Right atrium auricular region (tissue), 2 donors: ENCODE results near the gene MZT1. TPM values are rescaled to one million over a fixed set of nuclear protein-coding genes. Genes with fewer than 3 reads are reported as not detected.
A peak's percentile ranks its signal among the peaks of the same experiment; 100 is the strongest.
"Not testable (repeated sequence)": the region's sequence is repeated elsewhere in the genome, so short reads cannot be mapped to it uniquely, and the experiment has no call there.

Source experiments
- DNase-seq: peaks from one replicate; pipeline ENCODE4 v3.0.0-alpha.2; 2019; ENCODE audit warnings: low spot score
- H3K27ac ChIP-seq, 2 donors: fragments of 200-600 bp; sonication (generic); 1 replicate in 1 of 2; 2 replicates in 1 of 2; pipeline ENCODE4 v1.5.1; 2016 to 2019
- H3K27me3 ChIP-seq, 2 donors: fragments of 200-600 bp; sonication (generic); one replicate each; pipeline versions ENCODE4 v1.5.1 to v1.6.0; 2017 to 2019
- H3K36me3 ChIP-seq: fragments of 200-600 bp; sonication (generic); one replicate; pipeline ENCODE4 v1.5.1; 2016
- H3K4me1 ChIP-seq, 2 donors: fragments of 200-600 bp; sonication (generic); one replicate each; pipeline versions ENCODE4 v1.5.1 to v1.6.0; 2017 to 2019
- H3K4me3 ChIP-seq, 2 donors: fragments of 200-600 bp; sonication (generic); 1 replicate in 1 of 2; 2 replicates in 1 of 2; pipeline ENCODE4 v1.5.1; 2017 to 2019; ENCODE audit warnings: mild to moderate bottlenecking in 1 of 2, moderate library complexity in 1 of 2
- H3K9me3 ChIP-seq, 2 donors: fragments of 200-600 bp; sonication (generic); one replicate each; pipeline ENCODE4 v1.5.1; 2019
- total RNA-seq, 2 donors: library from RNA; depleted of rRNA; stranded (reverse); fragments of >200 nt; gene quantifications; one replicate each; pipeline ENCODE4 v1.1.0, GENCODE V29; 2016
- TF ChIP-seq, protein P1 (sequence below), 2 donors: fragments of 200-600 bp; sonication (generic); IDR thresholded peaks; one replicate each; pipeline ENCODE4 v1.5.1; 2019; ENCODE audit warnings: antibody characterized with exemption in 2 of 2

MZT1 gene
- total RNA-seq, 2 donors from 2014 or later = 4.6 to 10.1 TPM

DNA sequence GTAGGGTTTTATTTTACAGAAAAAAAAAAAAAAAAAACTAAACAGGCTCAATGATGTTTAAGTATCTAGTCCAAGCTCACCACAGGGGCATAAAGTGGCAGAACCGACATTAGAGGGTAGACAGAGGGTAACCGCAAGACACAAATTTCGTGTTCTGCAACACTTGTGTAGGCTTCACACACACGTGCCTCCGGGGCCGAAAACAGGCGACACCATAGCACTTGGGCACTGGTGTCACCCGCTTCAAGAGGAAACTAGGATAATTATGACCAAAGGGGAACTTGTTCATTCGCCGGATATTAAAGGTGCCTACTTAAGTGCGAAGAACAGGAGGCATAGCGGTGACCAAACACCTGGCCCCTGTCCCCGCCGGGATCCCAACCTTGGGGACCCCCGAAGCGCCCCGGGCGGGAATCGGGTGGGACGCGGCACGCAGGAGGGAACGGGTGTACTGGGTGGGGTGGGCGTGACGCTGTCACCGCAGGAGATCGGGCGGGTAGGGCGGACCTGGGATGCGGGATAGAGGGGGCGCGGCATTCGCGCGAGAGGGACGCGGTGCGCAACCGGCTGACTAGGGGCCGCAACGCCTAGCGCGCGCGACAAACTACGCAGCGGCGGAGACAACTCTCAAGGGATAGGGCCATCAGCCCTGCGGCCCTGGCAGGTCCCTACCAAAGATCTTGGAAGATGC, 558 bp downstream of the MZT1 start:
- Histone ChIP-seq H3K27me3 (no peaks in the 10 kb centered on the region), H3K4me3 (peak overlapping the region; percentile 62 to 96), H3K4me1 (peaks cover 0 to 14% of the 10 kb centered on the region in 2 donors), H3K9me3 (no peaks in the 10 kb centered on the region), H3K27ac (peak overlapping the region; percentile 23 to 72), H3K36me3 (no peaks in the 10 kb centered on the region)
- DNase-seq = no peak
- TF ChIP-seq, protein P1, sequence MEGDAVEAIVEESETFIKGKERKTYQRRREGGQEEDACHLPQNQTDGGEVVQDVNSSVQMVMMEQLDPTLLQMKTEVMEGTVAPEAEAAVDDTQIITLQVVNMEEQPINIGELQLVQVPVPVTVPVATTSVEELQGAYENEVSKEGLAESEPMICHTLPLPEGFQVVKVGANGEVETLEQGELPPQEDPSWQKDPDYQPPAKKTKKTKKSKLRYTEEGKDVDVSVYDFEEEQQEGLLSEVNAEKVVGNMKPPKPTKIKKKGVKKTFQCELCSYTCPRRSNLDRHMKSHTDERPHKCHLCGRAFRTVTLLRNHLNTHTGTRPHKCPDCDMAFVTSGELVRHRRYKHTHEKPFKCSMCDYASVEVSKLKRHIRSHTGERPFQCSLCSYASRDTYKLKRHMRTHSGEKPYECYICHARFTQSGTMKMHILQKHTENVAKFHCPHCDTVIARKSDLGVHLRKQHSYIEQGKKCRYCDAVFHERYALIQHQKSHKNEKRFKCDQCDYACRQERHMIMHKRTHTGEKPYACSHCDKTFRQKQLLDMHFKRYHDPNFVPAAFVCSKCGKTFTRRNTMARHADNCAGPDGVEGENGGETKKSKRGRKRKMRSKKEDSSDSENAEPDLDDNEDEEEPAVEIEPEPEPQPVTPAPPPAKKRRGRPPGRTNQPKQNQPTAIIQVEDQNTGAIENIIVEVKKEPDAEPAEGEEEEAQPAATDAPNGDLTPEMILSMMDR (IDR thresholded peaks at IDR 0.05) = no peak

DNA sequence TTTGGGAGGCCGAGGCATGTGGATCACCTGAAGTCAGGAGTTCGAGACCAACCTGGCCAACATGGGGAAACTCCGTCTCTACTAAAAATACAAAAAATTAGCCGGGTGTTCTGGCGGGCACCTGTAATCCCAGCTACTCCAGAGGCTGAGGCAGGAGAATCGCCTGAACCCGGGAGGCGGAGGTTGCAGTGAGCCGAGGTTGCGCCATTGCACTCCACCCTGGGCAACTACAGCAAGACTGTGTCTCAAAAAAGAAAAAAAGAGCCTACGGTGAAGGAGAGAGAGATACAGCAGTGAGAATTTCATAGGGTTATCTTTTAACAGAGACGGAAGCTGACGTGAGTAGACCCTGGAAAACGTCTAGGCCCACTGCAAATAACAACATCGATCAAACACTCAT, 1.2 kb downstream of the MZT1 start:
- peak overlapping the region in 1 of 2 donors; percentile 96 for H3K4me3 ChIP-seq
- not testable (repeated sequence) for H3K27me3 ChIP-seq, H3K36me3 ChIP-seq

GRCh38 chr13:72716776-72717175, 10.7 kb downstream of the MZT1 start:
- H3K4me3 ChIP-seq = no peak overlapping the region

More for the DNA sequence above, 1.2 kb downstream of the MZT1 start:
- H3K27ac ChIP-seq, DNase-seq, H3K9me3 ChIP-seq: not testable (repeated sequence)
- peaks cover 0 to 14% of the 10 kb centered on the region in 2 donors for H3K4me1 ChIP-seq

DNA sequence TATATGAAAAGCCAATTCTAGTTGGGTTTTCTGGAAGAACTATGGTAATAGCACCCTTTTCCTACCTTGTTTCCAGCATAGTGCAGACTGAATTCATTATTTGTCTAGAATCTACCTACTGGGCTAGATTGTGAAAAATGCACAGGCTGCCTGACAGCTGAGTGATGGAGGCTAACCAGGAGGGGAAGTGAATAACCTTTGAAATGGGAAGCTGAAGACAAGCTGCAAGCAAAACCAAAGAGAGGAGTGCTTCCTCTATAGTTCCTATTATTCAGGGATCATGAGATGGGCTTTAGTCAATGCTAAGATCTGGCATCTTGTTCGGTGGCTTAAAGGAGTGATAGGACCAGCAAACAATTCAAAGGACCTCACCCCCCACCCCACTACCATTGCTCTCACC, 26.9 kb downstream of the MZT1 start:
- TF ChIP-seq, protein P1 (IDR thresholded peaks at IDR 0.05) = no peak
- Histone ChIP-seq H3K4me3 (no peak overlapping the region), H3K4me1 (no peaks in the 10 kb centered on the region), H3K27ac (no peak overlapping the region), H3K36me3 (no peaks in the 10 kb centered on the region), H3K27me3 (no peaks in the 10 kb centered on the region), H3K9me3 (no peaks in the 10 kb centered on the region)
- no peak for DNase-seq

More at GRCh38 chr13:72716776-72717175, 10.7 kb downstream of the MZT1 start:
- DNase-seq = no peak
- TF ChIP-seq, protein P1 (IDR thresholded peaks at IDR 0.05) = no peak
- Histone ChIP-seq H3K36me3 (peaks cover 14% of the 10 kb centered on the region), H3K9me3 (no peaks in the 10 kb centered on the region), H3K4me1 (no peaks in the 10 kb centered on the region), H3K27ac (no peak overlapping the region), H3K27me3 (no peaks in the 10 kb centered on the region)

- Histone ChIP-seq H3K27me3 (no peaks in the 10 kb centered on the region), H3K4me3 (no peak overlapping the region), H3K9me3 (no peaks in the 10 kb centered on the region), H3K4me1 (no peaks in the 10 kb centered on the region), H3K36me3 (no peaks in the 10 kb centered on the region), H3K27ac (no peak overlapping the region)
- no peak for DNase-seq
- TF ChIP-seq, protein P1 (IDR thresholded peaks at IDR 0.05) = no peak
These were observed 29.3 kb downstream of the MZT1 start for GRCh38 chr13:72698164-72698563.

- no peaks in the 10 kb centered on the region for H3K27me3 ChIP-seq
- H3K27ac ChIP-seq = no peak overlapping the region
- H3K4me3 ChIP-seq = no peak overlapping the region
- H3K9me3 ChIP-seq = no peaks in the 10 kb centered on the region
- no peaks in the 10 kb centered on the region for H3K36me3 ChIP-seq
- DNase-seq = no peak
- H3K4me1 ChIP-seq = no peaks in the 10 kb centered on the region
- TF ChIP-seq, protein P1 (IDR thresholded peaks at IDR 0.05) = peak in 1 of 2 donors; percentile 49
These were observed 30.9 kb downstream of the MZT1 start for GRCh38 chr13:72696579-72696978.
